Osteoblast (primary cell): ENCODE data around the gene MCM3. TPM values are rescaled to one million over a fixed set of nuclear protein-coding genes. Genes with fewer than 3 reads are reported as not detected.

Source experiments
- DNase-seq: peaks from one replicate; pipeline ENCODE4 v3.0.0; 2011; ENCODE audit warnings: low spot score, mixed read lengths; ENCODE audit not compliant: insufficient read length; ENCODE audit errors: missing footprints
- H2AFZ ChIP-seq: 2 replicates; pipeline ENCODE4 v1.6.0; 2011; ENCODE audit warnings: mild to moderate bottlenecking, low read length
- H3K27ac ChIP-seq: 2 replicates; pipeline ENCODE4 v1.5.1; 2011; ENCODE audit warnings: mild to moderate bottlenecking, low read depth, low read length, moderate library complexity
- H3K27me3 ChIP-seq: 2 replicates; pipeline ENCODE4 v1.6.0; 2012; ENCODE audit warnings: mild to moderate bottlenecking, control low read depth, inconsistent platforms, low read length, moderate library complexity; ENCODE audit not compliant: insufficient read depth
- H3K36me3 ChIP-seq: 2 replicates; pipeline ENCODE4 v1.5.1; 2011; ENCODE audit warnings: mild to moderate bottlenecking, low read length, control low read depth, moderate library complexity; ENCODE audit not compliant: insufficient read depth
- H3K4me1 ChIP-seq: 2 replicates; pipeline ENCODE4 v1.5.1; 2011; ENCODE audit warnings: mild to moderate bottlenecking, low read length, control low read depth, moderate library complexity; ENCODE audit not compliant: insufficient read depth
- H3K4me2 ChIP-seq: 2 replicates; pipeline ENCODE4 v1.6.0; 2011; ENCODE audit warnings: mild to moderate bottlenecking, low read length; ENCODE audit not compliant: insufficient read depth
- H3K4me3 ChIP-seq: fragments of 200-600 bp; sonication (generic); 3 replicates; pipeline ENCODE4 v1.5.1; 2012; ENCODE audit warnings: mild to moderate bottlenecking, low read length, inconsistent platforms; ENCODE audit not compliant: insufficient read depth
- H3K79me2 ChIP-seq: 2 replicates; pipeline ENCODE4 v1.6.0; 2012; ENCODE audit warnings: mild to moderate bottlenecking, low read length, control low read depth, inconsistent platforms; ENCODE audit not compliant: insufficient read depth
- H3K9me3 ChIP-seq: 2 replicates; pipeline ENCODE4 v1.5.1; 2011; ENCODE audit warnings: low read depth, low read length, control low read depth
- H4K20me1 ChIP-seq: 2 replicates; pipeline ENCODE4 v1.6.0; 2012; ENCODE audit warnings: mild to moderate bottlenecking, low read length, control low read depth; ENCODE audit not compliant: insufficient read depth
- CTCF ChIP-seq: IDR thresholded peaks from 2 replicates; pipeline ENCODE4 v1.5.1; 2011; ENCODE audit warnings: mild to moderate bottlenecking, low read depth, low read length, moderate library complexity; ENCODE audit errors: extremely low read depth
- total RNA-seq: library from RNA; depleted of rRNA; stranded (reverse); fragments of >200 nt; gene quantifications from 2 replicates; pipeline ENCODE4 v1.2.3, GENCODE V29; 2012

Gene MCM3
- total RNA-seq, 1 donor = 19.2 TPM

GRCh38 chr6:52305948-52306767 is 21.6 kb upstream of the MCM3 start:
- Histone ChIP-seq H3K4me3 (no peak overlapping the region), H3K36me3 (no peaks in the 10 kb centered on the region), H3K27ac (no peak overlapping the region), H3K27me3 (no peaks in the 10 kb centered on the region), H3K4me1 (peaks cover 9% of the 10 kb centered on the region), H2AFZ (no peak overlapping the region), H3K9me3 (no peaks in the 10 kb centered on the region), H4K20me1 (no peaks in the 10 kb centered on the region), H3K4me2 (no peak overlapping the region), H3K79me2 (no peaks in the 10 kb centered on the region)
- TF ChIP-seq CTCF = no peak
- DNase-seq = no peak

DNA sequence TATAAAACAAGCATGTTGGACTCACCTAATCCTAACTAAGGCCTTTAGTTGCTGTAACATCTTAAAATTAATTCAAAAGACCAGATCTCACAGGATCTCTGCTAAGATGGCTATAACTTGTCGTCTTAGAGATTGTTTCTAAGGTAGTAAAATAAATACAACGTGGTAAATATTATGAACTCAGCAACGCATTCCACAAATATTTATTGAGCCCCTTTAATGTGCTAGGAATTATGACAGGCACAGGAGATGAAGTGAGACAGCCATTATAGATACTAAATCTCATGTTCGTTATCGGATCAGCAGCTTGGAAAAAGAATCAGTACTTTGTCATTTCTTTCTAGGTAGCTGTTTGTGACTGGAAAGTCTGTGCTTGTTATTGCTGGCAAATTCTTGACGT is 20.9 kb upstream of the MCM3 start:
- H2AFZ ChIP-seq = peak overlapping the region; percentile 56
- TF ChIP-seq CTCF = no peak
- H3K36me3 ChIP-seq = no peaks in the 10 kb centered on the region
- no peak overlapping the region for H3K27ac ChIP-seq
- H3K9me3 ChIP-seq = no peaks in the 10 kb centered on the region
- peak overlapping the region; percentile 55 for H3K4me2 ChIP-seq
- no peaks in the 10 kb centered on the region for H3K27me3 ChIP-seq
- peaks cover 9% of the 10 kb centered on the region for H3K4me1 ChIP-seq
- H4K20me1 ChIP-seq = no peaks in the 10 kb centered on the region
- H3K79me2 ChIP-seq = no peaks in the 10 kb centered on the region
- DNase-seq = no peak
- no peak overlapping the region for H3K4me3 ChIP-seq

DNA sequence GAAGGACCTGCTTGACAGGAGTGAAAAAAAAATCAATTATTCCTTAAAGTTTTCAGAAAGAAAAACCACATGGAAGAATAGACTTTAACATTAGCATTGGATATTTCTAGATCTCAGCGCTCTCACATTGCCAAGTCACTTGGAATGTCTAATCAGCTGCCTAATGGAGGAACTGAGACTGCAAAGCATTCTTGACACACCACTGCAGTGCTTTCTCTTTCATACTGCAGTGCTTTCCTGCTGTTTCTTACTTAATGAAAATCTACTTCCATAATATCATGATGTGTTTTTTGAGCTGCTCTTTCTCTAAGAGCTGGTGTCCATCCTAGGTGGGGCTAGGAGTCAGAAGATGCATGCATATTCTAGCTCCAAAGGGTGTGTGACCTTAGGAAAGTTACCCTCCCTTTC is 20.4 kb upstream of the MCM3 start:
- Histone ChIP-seq H2AFZ (peak overlapping the region; percentile 56), H3K4me3 (peak overlapping the region; percentile 24), H3K4me1 (peaks cover 9% of the 10 kb centered on the region), H3K36me3 (no peaks in the 10 kb centered on the region), H3K79me2 (no peaks in the 10 kb centered on the region), H3K27ac (no peak overlapping the region), H3K27me3 (peaks cover 1% of the 10 kb centered on the region), H3K4me2 (peak overlapping the region; percentile 55), H4K20me1 (no peaks in the 10 kb centered on the region), H3K9me3 (no peaks in the 10 kb centered on the region)
- no peak for TF ChIP-seq CTCF
- peak; percentile 69 for DNase-seq

- Histone ChIP-seq H3K9me3 (no peaks in the 10 kb centered on the region), H3K4me2 (no peak overlapping the region), H3K4me1 (peaks cover 9% of the 10 kb centered on the region), H2AFZ (no peak overlapping the region), H4K20me1 (no peaks in the 10 kb centered on the region), H3K27me3 (peaks cover 2% of the 10 kb centered on the region), H3K4me3 (no peak overlapping the region), H3K27ac (no peak overlapping the region), H3K79me2 (no peaks in the 10 kb centered on the region), H3K36me3 (no peaks in the 10 kb centered on the region)
- no peak for DNase-seq
- no peak for TF ChIP-seq CTCF
Observed at GRCh38 chr6:52303178-52303577, 18.6 kb upstream of the MCM3 start.
